ENCODE data around the gene MAP1B.
A peak's percentile ranks its signal among the peaks of the same experiment; 100 is the strongest.

Gene MAP1B

GRCh38 chr5:72185496-72186329, 78.4 kb downstream of the MAP1B start:
- Histone ChIP-seq H2BK15ac (ENCODE audit: low read depth, poor library complexity, severe bottlenecking) (no peak overlapping the region), H2AFZ (ENCODE audit: low read depth, low read length) (no peak overlapping the region), H3K4me1 (ENCODE audit: control insufficient read depth, insufficient read depth, low read depth, low read length) (no peaks in the 10 kb centered on the region), H2BK5ac (ENCODE audit: low read depth, low read length, poor library complexity, severe bottlenecking) (no peak overlapping the region), H2AK5ac (ENCODE audit: low read length, severe bottlenecking) (no peak overlapping the region), H2BK120ac (ENCODE audit: low read depth, low read length) (no peak overlapping the region), H3K36me3 (ENCODE audit: control insufficient read depth in 1 of 2, insufficient read depth in 2 of 2, low read depth in 1 of 2, low read length in 2 of 2) (peaks cover 40 to 75% of the 10 kb centered on the region in 2 experiments), H3K9me3 (ENCODE audit: control insufficient read depth, low read length) (no peaks in the 10 kb centered on the region), H3K23ac (ENCODE audit: low read length in 2 of 2) (no peak overlapping the region), H4K8ac (ENCODE audit: low read length) (no peak overlapping the region), H3K4me2 (ENCODE audit: low read length, poor library complexity, severe bottlenecking) (no peak overlapping the region), H3K79me1 (replicated peaks; ENCODE audit: low read length, poor library complexity, severe bottlenecking) (peaks cover 42% of the 10 kb centered on the region), H3K4ac (ENCODE audit: low read depth in 1 of 2, low read length in 2 of 2) (no peak overlapping the region), H4K91ac (ENCODE audit: low read length) (no peak overlapping the region), H3K14ac (ENCODE audit: low read length in 2 of 2) (no peak overlapping the region), H3K27me3 (ENCODE audit: control insufficient read depth in 1 of 2, insufficient read depth in 1 of 2, low read length in 2 of 2) (no peaks in the 10 kb centered on the region), H3K9ac (ENCODE audit: low read length) (peak overlapping the region; percentile 42), H2BK12ac (ENCODE audit: low read length in 2 of 2) (no peak overlapping the region), H3K27ac (ENCODE audit: low read length, poor library complexity, severe bottlenecking) (no peak overlapping the region), H3K4me3 (ENCODE audit: insufficient read depth in 1 of 2, low read depth in 1 of 2, low read length in 2 of 2) (no peak overlapping the region), H3K18ac (ENCODE audit: low read depth in 1 of 2, low read length in 2 of 2) (no peak overlapping the region)
- WGBS: 98% methylated on average over 10 of the region's 10 CpGs
- DNase-seq: no peak

GRCh38 chr5:72187388-72188075, 80.3 kb downstream of the MAP1B start:
- Histone ChIP-seq H3K18ac (ENCODE audit: low read depth in 1 of 2, low read length in 2 of 2) (no peak overlapping the region), H2BK5ac (ENCODE audit: low read depth, low read length, poor library complexity, severe bottlenecking) (no peak overlapping the region), H3K23ac (ENCODE audit: low read length in 2 of 2) (no peak overlapping the region), H4K91ac (ENCODE audit: low read length) (no peak overlapping the region), H3K4ac (ENCODE audit: low read depth in 1 of 2, low read length in 2 of 2) (no peak overlapping the region), H2AFZ (ENCODE audit: low read depth, low read length) (no peak overlapping the region), H2BK120ac (ENCODE audit: low read depth, low read length) (no peak overlapping the region), H3K9me3 (ENCODE audit: control insufficient read depth, low read length) (no peaks in the 10 kb centered on the region), H3K79me1 (replicated peaks; ENCODE audit: low read length, poor library complexity, severe bottlenecking) (peaks cover 43% of the 10 kb centered on the region), H3K27me3 (ENCODE audit: control insufficient read depth in 1 of 2, insufficient read depth in 1 of 2, low read length in 2 of 2) (no peaks in the 10 kb centered on the region), H3K4me1 (ENCODE audit: control insufficient read depth, insufficient read depth, low read depth, low read length) (no peaks in the 10 kb centered on the region), H2BK15ac (ENCODE audit: low read depth, poor library complexity, severe bottlenecking) (no peak overlapping the region), H3K27ac (ENCODE audit: low read length, poor library complexity, severe bottlenecking) (no peak overlapping the region), H3K4me2 (ENCODE audit: low read length, poor library complexity, severe bottlenecking) (no peak overlapping the region), H4K8ac (ENCODE audit: low read length) (no peak overlapping the region), H2AK5ac (ENCODE audit: low read length, severe bottlenecking) (no peak overlapping the region), H3K9ac (ENCODE audit: low read length) (peak overlapping the region; percentile 2), H3K4me3 (ENCODE audit: insufficient read depth in 1 of 2, low read depth in 1 of 2, low read length in 2 of 2) (no peak overlapping the region), H3K14ac (ENCODE audit: low read length in 2 of 2) (no peak overlapping the region), H3K36me3 (ENCODE audit: control insufficient read depth in 1 of 2, insufficient read depth in 2 of 2, low read depth in 1 of 2, low read length in 2 of 2) (peaks cover 40 to 87% of the 10 kb centered on the region in 2 experiments), H2BK12ac (ENCODE audit: low read length in 2 of 2) (no peak overlapping the region)
- 97% methylated on average over 5 of the region's 5 CpGs for WGBS
- DNase-seq: no peak

- H2AFZ ChIP-seq (ENCODE audit: low read depth, low read length): no peak overlapping the region
- no peak overlapping the region for H3K27ac ChIP-seq (ENCODE audit: low read length, poor library complexity, severe bottlenecking)
- 98% methylated on average over 2 of the region's 2 CpGs for WGBS
- no peak overlapping the region for H2AK5ac ChIP-seq (ENCODE audit: low read length, severe bottlenecking)
- no peak overlapping the region for H3K4me2 ChIP-seq (ENCODE audit: low read length, poor library complexity, severe bottlenecking)
- H2BK15ac ChIP-seq (ENCODE audit: low read depth, poor library complexity, severe bottlenecking): no peak overlapping the region
- no peak overlapping the region for H3K4ac ChIP-seq (ENCODE audit: low read depth in 1 of 2, low read length in 2 of 2)
- H3K14ac ChIP-seq (ENCODE audit: low read length in 2 of 2): no peak overlapping the region
- no peak for DNase-seq
- H3K4me3 ChIP-seq (ENCODE audit: insufficient read depth in 1 of 2, low read depth in 1 of 2, low read length in 2 of 2): no peak overlapping the region
- H3K27me3 ChIP-seq (ENCODE audit: control insufficient read depth in 1 of 2, insufficient read depth in 1 of 2, low read length in 2 of 2): no peaks in the 10 kb centered on the region
- no peak overlapping the region for H2BK120ac ChIP-seq (ENCODE audit: low read depth, low read length)
- H3K79me1 ChIP-seq (replicated peaks; ENCODE audit: low read length, poor library complexity, severe bottlenecking): peaks cover 41% of the 10 kb centered on the region
- no peak overlapping the region for H3K23ac ChIP-seq (ENCODE audit: low read length in 2 of 2)
- H3K4me1 ChIP-seq (ENCODE audit: control insufficient read depth, insufficient read depth, low read depth, low read length): no peaks in the 10 kb centered on the region
- H3K36me3 ChIP-seq (ENCODE audit: control insufficient read depth in 1 of 2, insufficient read depth in 2 of 2, low read depth in 1 of 2, low read length in 2 of 2): peaks cover 36 to 87% of the 10 kb centered on the region in 2 experiments
- H3K9ac ChIP-seq (ENCODE audit: low read length): no peak overlapping the region
- no peak overlapping the region for H4K91ac ChIP-seq (ENCODE audit: low read length)
- H2BK5ac ChIP-seq (ENCODE audit: low read depth, low read length, poor library complexity, severe bottlenecking): no peak overlapping the region
- H3K9me3 ChIP-seq (ENCODE audit: control insufficient read depth, low read length): no peaks in the 10 kb centered on the region
- no peak overlapping the region for H4K8ac ChIP-seq (ENCODE audit: low read length)
- no peak overlapping the region for H2BK12ac ChIP-seq (ENCODE audit: low read length in 2 of 2)
- no peak overlapping the region for H3K18ac ChIP-seq (ENCODE audit: low read depth in 1 of 2, low read length in 2 of 2)
These were observed 80.9 kb downstream of the MAP1B start for GRCh38 chr5:72188166-72188565.

- WGBS: 95% methylated on average over 2 of the region's 2 CpGs
- H2BK120ac ChIP-seq (ENCODE audit: low read depth, low read length): no peak overlapping the region
- H3K9ac ChIP-seq (ENCODE audit: low read length): peak overlapping the region; percentile 20
- no peak overlapping the region for H3K4me2 ChIP-seq (ENCODE audit: low read length, poor library complexity, severe bottlenecking)
- no peaks in the 10 kb centered on the region for H3K4me1 ChIP-seq (ENCODE audit: control insufficient read depth, insufficient read depth, low read depth, low read length)
- H3K14ac ChIP-seq (ENCODE audit: low read length in 2 of 2): peak overlapping the region in 1 of 2 experiments; percentile 26
- no peak overlapping the region for H4K91ac ChIP-seq (ENCODE audit: low read length)
- H3K79me1 ChIP-seq (replicated peaks; ENCODE audit: low read length, poor library complexity, severe bottlenecking): peaks cover 40% of the 10 kb centered on the region
- no peak overlapping the region for H3K4me3 ChIP-seq (ENCODE audit: insufficient read depth in 1 of 2, low read depth in 1 of 2, low read length in 2 of 2)
- no peak overlapping the region for H3K4ac ChIP-seq (ENCODE audit: low read depth in 1 of 2, low read length in 2 of 2)
- no peak overlapping the region for H2AFZ ChIP-seq (ENCODE audit: low read depth, low read length)
- no peak overlapping the region for H3K27ac ChIP-seq (ENCODE audit: low read length, poor library complexity, severe bottlenecking)
- H4K8ac ChIP-seq (ENCODE audit: low read length): no peak overlapping the region
- H3K18ac ChIP-seq (ENCODE audit: low read depth in 1 of 2, low read length in 2 of 2): no peak overlapping the region
- no peak overlapping the region for H2AK5ac ChIP-seq (ENCODE audit: low read length, severe bottlenecking)
- no peaks in the 10 kb centered on the region for H3K9me3 ChIP-seq (ENCODE audit: control insufficient read depth, low read length)
- H2BK12ac ChIP-seq (ENCODE audit: low read length in 2 of 2): no peak overlapping the region
- no peak for DNase-seq
- peaks cover 33 to 87% of the 10 kb centered on the region in 2 experiments for H3K36me3 ChIP-seq (ENCODE audit: control insufficient read depth in 1 of 2, insufficient read depth in 2 of 2, low read depth in 1 of 2, low read length in 2 of 2)
- H2BK15ac ChIP-seq (ENCODE audit: low read depth, poor library complexity, severe bottlenecking): no peak overlapping the region
- no peaks in the 10 kb centered on the region for H3K27me3 ChIP-seq (ENCODE audit: control insufficient read depth in 1 of 2, insufficient read depth in 1 of 2, low read length in 2 of 2)
- H2BK5ac ChIP-seq (ENCODE audit: low read depth, low read length, poor library complexity, severe bottlenecking): no peak overlapping the region
- no peak overlapping the region for H3K23ac ChIP-seq (ENCODE audit: low read length in 2 of 2)
These were observed 81.9 kb downstream of the MAP1B start for GRCh38 chr5:72189146-72189545.

Data from mesenchymal stem cell (in vitro differentiated cells and primary cell).